Tibial nerve (tissue), 4 donors: ENCODE results near the gene VWA3A.

Experiments used
- CTCF ChIP-seq, 5 experiments: fragments of 200-600 bp in 3 of 5; fragments of 450-650 bp in 2 of 5; sonication (generic) in 3 of 5; IDR thresholded peaks; one replicate each; pipeline ENCODE4 v1.5.1; 2016 to 2019; ENCODE audit warnings: antibody characterized with exemption in 5 of 5, mild to moderate bottlenecking in 3 of 5, moderate library complexity in 2 of 5
- EP300 ChIP-seq, 2 donors: sonication (generic); formaldehyde crosslinking; IDR thresholded peaks; one replicate each; pipeline ENCODE4 v1.6.1; 2017; ENCODE audit warnings: antibody characterized with exemption in 2 of 2, mild to moderate bottlenecking in 1 of 2
- POLR2A ChIP-seq, 2 donors: fragments of 450-650 bp; IDR thresholded peaks; one replicate each; pipeline ENCODE4 v1.6.1; 2017; ENCODE audit warnings: antibody characterized with exemption in 2 of 2, mild to moderate bottlenecking in 2 of 2, moderate library complexity in 2 of 2

- TF ChIP-seq POLR2A (IDR thresholded peaks at IDR 0.05), result no peak
- TF ChIP-seq EP300 (IDR thresholded peaks at IDR 0.05), result no peak
- TF ChIP-seq CTCF (IDR thresholded peaks at IDR 0.05), result no peak
Measured at GRCh38 chr16:22163806-22164205, 71.5 kb downstream of the VWA3A start.
